PC-3 (cell line): Measurements from ENCODE around the gene CCDC201. TPM values are rescaled to one million over a fixed set of nuclear protein-coding genes. Genes with fewer than 3 reads are reported as not detected.
"Not testable (repeated sequence)": the region's sequence is repeated elsewhere in the genome, so short reads cannot be mapped to it uniquely, and the experiment has no call there.

Experiments
- ATAC-seq: fragments of 200-7000 bp; cut with Tn5 transposase; 2 replicates; pipeline ENCODE4 v1.9.1; 2020; ENCODE audit warnings: mild to moderate bottlenecking, moderate library complexity
- BruUV-seq: library from RNA; stranded (reverse); fragments of 400-500 nt; replicated peaks from 2 replicates; lab custom pipeline; 2021; lab: Mats Ljungman, UMichigan
- CTCF ChIA-PET: fragments of 300-600 bp; sonication (Branson Sonifier 250); formaldehyde crosslinking; loops from one replicate; lab custom pipeline; 2022; ENCODE audit warnings: antibody characterized with exemption; lab: Charles Lee
- POLR2A ChIA-PET: fragments of 300-600 bp; sonication (Branson Sonifier 250); formaldehyde crosslinking; loops from one replicate; lab custom pipeline; 2022; ENCODE audit warnings: antibody characterized with exemption; ENCODE audit not compliant: unreplicated experiment; lab: Charles Lee
- DNase-seq: peaks from one replicate; pipeline ENCODE4 v3.0.0-alpha.2; 2015
- H2AFZ ChIP-seq: fragments of 300-600 bp; sonication (generic); 2 replicates; pipeline ENCODE4 v1.6.0; 2016; ENCODE audit warnings: antibody characterized with exemption, low read length
- H3F3A ChIP-seq: fragments of 300-600 bp; sonication (generic); one replicate; pipeline ENCODE4 v1.6.0; 2017; ENCODE audit warnings: antibody characterized with exemption, low read length, control low read depth, mild to moderate bottlenecking; ENCODE audit not compliant: unreplicated experiment
- H3K27ac ChIP-seq: fragments of 300-600 bp; sonication (generic); 2 replicates; pipeline ENCODE4 v1.5.1; 2016; ENCODE audit warnings: mild to moderate bottlenecking, low read length
- H3K27me3 ChIP-seq: fragments of 300-600 bp; sonication (generic); 2 replicates; pipeline ENCODE4 v1.6.1; 2016; ENCODE audit warnings: low read length, mixed read lengths
- H3K36me3 ChIP-seq: fragments of 300-600 bp; sonication (generic); 2 replicates; pipeline ENCODE4 v1.6.1; 2016; ENCODE audit warnings: low read depth, mixed run types, low read length, mixed read lengths
- H3K4me1 ChIP-seq: fragments of 300-600 bp; sonication (generic); 2 replicates; pipeline ENCODE4 v1.5.1; 2016; ENCODE audit warnings: low read length; ENCODE audit not compliant: insufficient read depth
- H3K4me2 ChIP-seq: fragments of 300-600 bp; sonication (generic); 2 replicates; pipeline ENCODE4 v1.6.0; 2016; ENCODE audit warnings: low read length
- H3K4me3 ChIP-seq: fragments of 300-600 bp; sonication (generic); 2 replicates; pipeline ENCODE4 v1.5.1; 2016; ENCODE audit warnings: mild to moderate bottlenecking, low read length, mixed read lengths
- H3K79me2 ChIP-seq: fragments of 300-600 bp; sonication (generic); 2 replicates; pipeline ENCODE4 v1.6.1; 2017; ENCODE audit warnings: low read length, mixed read lengths
- H3K9ac ChIP-seq: fragments of 300-600 bp; sonication (generic); 2 replicates; pipeline ENCODE4 v1.6.0; 2016; ENCODE audit warnings: mild to moderate bottlenecking, low read length
- H3K9me2 ChIP-seq: fragments of 300-600 bp; sonication (generic); replicated peaks from 2 replicates; pipeline ENCODE4 v1.6.1; 2016; ENCODE audit warnings: mixed run types, low read length, mixed read lengths
- H3K9me3 ChIP-seq: fragments of 300-600 bp; sonication (generic); 2 replicates; pipeline ENCODE4 v1.6.1; 2016; ENCODE audit warnings: low read length, mixed read lengths
- H4K20me1 ChIP-seq: fragments of 300-600 bp; sonication (generic); 2 replicates; pipeline ENCODE4 v1.6.1; 2016; ENCODE audit warnings: low read length, mixed read lengths
- CTCF ChIP-seq: fragments of 300-600 bp; sonication (generic); conservative IDR thresholded peaks from 2 replicates; pipeline ENCODE4 v1.5.1; 2017; ENCODE audit warnings: antibody characterized with exemption, low read depth, mild to moderate bottlenecking, low read length
- EZH2 ChIP-seq: fragments of 300-600 bp; sonication (generic); IDR thresholded peaks from one replicate; pipeline ENCODE4 v1.6.1; 2017; ENCODE audit warnings: antibody characterized with exemption, mild to moderate bottlenecking, low read length; ENCODE audit not compliant: unreplicated experiment
- EZH2phosphoT487 ChIP-seq: fragments of 300-600 bp; sonication (generic); IDR thresholded peaks from 2 replicates; pipeline ENCODE4 v1.6.1; 2018; ENCODE audit warnings: mild to moderate bottlenecking, antibody characterized with exemption, low read length, borderline replicate concordance
- intact Hi-C: fragments of 100-400 bp; cut with micrococcal nuclease; formaldehyde crosslinking; loops from 2 replicates; pipeline ENCODE4 v1.9.0; 2023
- total RNA-seq: library from RNA; depleted of rRNA; stranded (reverse); fragments of >200 nt; gene quantifications from 2 replicates; pipeline ENCODE4 v1.2.3, GENCODE V29; 2014

The CCDC201 gene
- total RNA-seq, 1 experiment from 2014 or later, result 0.11 TPM

GRCh38 chr7:45817016-45817415 lies 55.9 kb downstream of the CCDC201 start:
- POLR2A ChIA-PET, intact Hi-C loops, H2AFZ ChIP-seq, CTCF ChIA-PET, H3K9me3 ChIP-seq, H3F3A ChIP-seq, H3K27ac ChIP-seq, H3K9me2 ChIP-seq, H4K20me1 ChIP-seq, H3K4me1 ChIP-seq, H3K4me3 ChIP-seq, H3K27me3 ChIP-seq, DNase-seq, BruUV-seq, H3K9ac ChIP-seq, H3K4me2 ChIP-seq, H3K36me3 ChIP-seq, H3K79me2 ChIP-seq, ATAC-seq: not testable (repeated sequence)

GRCh38 chr7:45814216-45815118 lies 58.4 kb downstream of the CCDC201 start:
- H3K27ac ChIP-seq, H3F3A ChIP-seq, BruUV-seq, H3K36me3 ChIP-seq, H3K9me3 ChIP-seq, CTCF ChIA-PET, H3K9ac ChIP-seq, H3K79me2 ChIP-seq, H4K20me1 ChIP-seq, ATAC-seq, H3K4me3 ChIP-seq, intact Hi-C loops, H3K4me2 ChIP-seq, H3K4me1 ChIP-seq, DNase-seq, H3K9me2 ChIP-seq, H2AFZ ChIP-seq, H3K27me3 ChIP-seq, POLR2A ChIA-PET: not testable (repeated sequence)

GRCh38 chr7:45813771-45814170 lies 59.1 kb downstream of the CCDC201 start:
- H3K4me3 ChIP-seq, H3K9ac ChIP-seq, ATAC-seq, H3K27ac ChIP-seq, intact Hi-C loops, H3K9me2 ChIP-seq, BruUV-seq, H3K27me3 ChIP-seq, POLR2A ChIA-PET, H3K4me2 ChIP-seq, DNase-seq, H4K20me1 ChIP-seq, H3K4me1 ChIP-seq, H3K79me2 ChIP-seq, H2AFZ ChIP-seq, H3K9me3 ChIP-seq, H3K36me3 ChIP-seq, H3F3A ChIP-seq, CTCF ChIA-PET: not testable (repeated sequence)

- Histone ChIP-seq H2AFZ (no peak overlapping the region), H3K4me2 (no peak overlapping the region), H3K27ac (no peak overlapping the region), H3K9ac (no peak overlapping the region), H3K36me3 (no peaks in the 10 kb centered on the region), H3K4me3 (no peak overlapping the region), H3K79me2 (no peaks in the 10 kb centered on the region), H3K4me1 (no peaks in the 10 kb centered on the region), H3K9me2 (no peaks in the 10 kb centered on the region), H4K20me1 (no peaks in the 10 kb centered on the region), H3K9me3 (no peaks in the 10 kb centered on the region), H3K27me3 (no peaks in the 10 kb centered on the region), H3F3A (no peaks in the 10 kb centered on the region)
- no TSS peak for BruUV-seq
- no peak for TF ChIP-seq CTCF
- TF ChIP-seq EZH2, result no peak
- no peak for TF ChIP-seq EZH2phosphoT487
- ChIA-PET CTCF (no interaction called here), POLR2A (no interaction called here)
- DNase-seq (no peak), ATAC-seq (no peak)
- intact Hi-C loops, result no loop called here
Measured at GRCh38 chr7:45812946-45813345, 59.9 kb downstream of the CCDC201 start.

- H3K79me2 ChIP-seq, H3K9me2 ChIP-seq, H3K4me1 ChIP-seq, H3F3A ChIP-seq, BruUV-seq, H2AFZ ChIP-seq, H3K27me3 ChIP-seq, H3K9me3 ChIP-seq, H3K36me3 ChIP-seq, H3K27ac ChIP-seq, H3K9ac ChIP-seq, DNase-seq, H3K4me3 ChIP-seq, H3K4me2 ChIP-seq, CTCF ChIA-PET, POLR2A ChIA-PET, ATAC-seq, intact Hi-C loops, H4K20me1 ChIP-seq: not testable (repeated sequence)
Measured at GRCh38 chr7:45811652-45812234, 61.1 kb downstream of the CCDC201 start.
